NB4 (cell line): ENCODE measurements around the gene ITIH1.

ENCODE experiments used
- DNase-seq: peaks from one replicate; pipeline ENCODE4 v3.0.0; 2010; ENCODE audit warnings: low read depth
- H3K4me3 ChIP-seq: one replicate; pipeline ENCODE4 v1.5.1; 2011; ENCODE audit warnings: mild to moderate bottlenecking, low read depth, low read length, moderate library complexity
- CTCF ChIP-seq: IDR thresholded peaks from one replicate; pipeline ENCODE4 v1.5.1; 2012; ENCODE audit warnings: low read depth, low read length
- MYC ChIP-seq: IDR thresholded peaks from 2 replicates; pipeline ENCODE4 v1.6.1; 2011; ENCODE audit warnings: low read depth, low read length
- POLR2A ChIP-seq: IDR thresholded peaks from 2 replicates; pipeline ENCODE4 v1.6.1; 2011; ENCODE audit warnings: mild to moderate bottlenecking; ENCODE audit not compliant: insufficient read length; ENCODE audit errors: extremely low read depth
- TF ChIP-seq, protein P1 (sequence below): IDR thresholded peaks from 2 replicates; pipeline ENCODE4 v1.6.1; 2011; ENCODE audit warnings: low read depth, low read length

ITIH1 gene

DNA sequence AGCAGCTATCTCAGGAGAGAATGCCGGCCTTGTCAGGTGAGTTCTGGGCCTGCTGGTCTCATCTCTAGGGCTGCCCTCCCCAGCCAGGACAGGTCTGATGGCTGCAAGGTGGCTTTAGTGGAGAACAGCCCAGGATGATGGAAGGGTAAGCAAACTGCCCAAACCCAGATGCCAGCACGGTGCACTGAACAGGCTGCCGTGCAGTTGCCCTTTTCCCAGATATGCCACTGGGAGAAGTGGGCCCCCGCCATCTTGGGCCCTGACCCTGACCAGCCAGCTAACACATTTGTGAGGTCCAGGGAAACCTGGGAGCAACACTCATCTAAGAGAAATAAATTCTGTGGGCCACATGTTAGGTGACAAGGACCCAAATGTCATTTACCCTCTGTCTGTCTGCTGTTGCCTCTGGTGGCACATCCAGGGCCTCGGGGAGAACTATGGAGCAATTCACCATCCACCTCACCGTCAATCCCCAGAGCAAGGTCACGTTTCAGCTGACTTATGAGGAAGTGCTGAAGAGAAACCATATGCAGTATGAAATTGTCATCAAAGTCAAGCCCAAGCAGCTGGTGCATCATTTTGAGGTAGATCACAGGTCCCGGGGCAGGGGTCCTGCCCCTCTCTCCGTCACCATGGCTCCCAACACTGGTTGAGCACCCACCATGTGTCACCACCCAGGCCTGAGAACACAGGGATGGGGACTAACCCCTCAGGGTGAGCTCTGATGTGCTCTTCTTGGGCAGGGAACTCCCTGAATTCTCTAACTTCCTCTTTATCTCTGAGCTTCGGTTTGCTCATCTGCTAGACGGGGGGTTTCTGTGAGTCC lies 1.8 kb downstream of the ITIH1 start:
- DNase-seq: peak; percentile 75
- H3K4me3 ChIP-seq: no peak overlapping the region
- TF ChIP-seq POLR2A: no peak
- peak; percentile 65 for TF ChIP-seq MYC
- TF ChIP-seq CTCF: no peak
- TF ChIP-seq, protein P1, sequence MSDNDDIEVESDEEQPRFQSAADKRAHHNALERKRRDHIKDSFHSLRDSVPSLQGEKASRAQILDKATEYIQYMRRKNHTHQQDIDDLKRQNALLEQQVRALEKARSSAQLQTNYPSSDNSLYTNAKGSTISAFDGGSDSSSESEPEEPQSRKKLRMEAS: peak; percentile 75

DNA sequence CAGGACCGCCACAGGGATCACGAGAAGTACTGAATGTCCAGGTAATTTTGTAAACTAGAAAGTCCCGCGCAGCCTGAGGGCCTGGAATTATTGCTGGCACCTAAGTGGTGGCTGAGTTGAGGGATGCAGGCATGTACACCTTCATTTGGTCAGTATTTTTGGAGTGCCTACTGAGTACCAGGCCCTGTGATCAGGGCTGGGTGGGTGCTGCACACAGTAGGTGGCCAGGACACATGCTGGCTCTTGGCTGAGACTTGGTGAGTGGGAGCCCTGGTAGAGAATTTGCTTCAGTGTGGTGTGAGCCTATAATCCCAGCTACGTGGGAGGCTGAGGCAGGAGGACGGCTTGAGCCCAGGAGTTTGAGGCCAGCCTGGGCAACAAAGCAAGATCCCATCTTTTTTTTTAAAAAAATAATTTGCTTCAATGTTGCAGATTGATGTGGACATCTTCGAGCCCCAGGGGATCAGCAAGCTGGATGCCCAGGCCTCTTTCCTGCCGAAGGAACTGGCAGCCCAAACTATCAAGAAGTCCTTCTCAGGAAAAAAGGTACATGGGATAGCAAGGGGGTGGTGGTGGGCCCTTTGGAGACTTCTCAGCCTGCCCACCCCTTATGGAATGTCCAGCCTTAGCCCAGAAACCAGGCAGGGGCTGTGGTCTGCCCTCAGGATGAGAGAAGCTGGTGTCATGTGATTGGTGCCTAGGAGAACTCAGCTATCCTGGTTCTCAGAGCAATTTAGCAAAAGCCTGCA lies 2.6 kb downstream of the ITIH1 start:
- no peak for DNase-seq
- TF ChIP-seq, protein P1: no peak
- TF ChIP-seq POLR2A: no peak
- TF ChIP-seq MYC: no peak
- no peak for TF ChIP-seq CTCF
- no peak overlapping the region for H3K4me3 ChIP-seq

GRCh38 chr3:52781741-52782140 lies 4.3 kb downstream of the ITIH1 start:
- no peak for TF ChIP-seq MYC
- DNase-seq: no peak
- no peak overlapping the region for H3K4me3 ChIP-seq

DNA sequence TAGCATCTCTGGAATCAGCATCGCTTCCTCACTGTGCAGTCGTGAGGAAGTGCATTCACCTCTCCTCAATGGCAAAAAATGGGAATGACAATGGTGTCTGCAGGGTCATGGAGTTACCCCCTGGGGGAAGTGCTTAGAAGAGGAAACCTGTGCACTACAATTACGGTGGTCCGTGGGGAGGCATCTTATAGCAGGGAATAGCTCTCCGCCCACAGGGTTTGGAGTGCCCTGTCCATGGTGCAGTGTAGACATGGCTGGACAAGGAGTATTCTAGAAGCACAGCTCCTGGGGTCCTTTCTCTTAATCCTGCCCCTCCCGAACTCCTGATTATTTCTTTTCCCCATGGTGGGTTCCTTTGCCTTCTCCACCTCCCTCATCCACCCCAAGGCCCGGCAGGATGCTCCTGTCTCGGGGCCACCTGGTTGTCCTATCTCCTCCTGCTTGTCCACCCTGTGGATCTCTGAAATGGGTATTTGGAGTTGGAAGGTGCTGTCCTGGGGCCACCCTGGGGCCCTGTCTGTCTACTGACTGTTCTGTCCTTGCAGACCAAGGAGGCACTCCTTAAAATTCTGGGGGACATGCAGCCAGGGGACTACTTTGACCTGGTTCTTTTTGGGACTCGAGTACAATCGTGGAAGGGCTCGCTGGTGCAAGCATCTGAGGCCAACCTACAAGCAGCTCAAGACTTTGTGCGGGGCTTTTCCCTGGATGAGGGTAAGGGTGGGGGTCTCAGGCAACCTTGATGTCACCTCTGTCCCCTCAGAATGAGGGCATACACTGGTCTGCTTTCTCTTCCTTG lies 5.2 kb downstream of the ITIH1 start:
- H3K4me3 ChIP-seq: no peak overlapping the region
- no peak for TF ChIP-seq MYC
- TF ChIP-seq POLR2A: no peak
- TF ChIP-seq, protein P1: no peak
- TF ChIP-seq CTCF: no peak
- no peak for DNase-seq

DNA sequence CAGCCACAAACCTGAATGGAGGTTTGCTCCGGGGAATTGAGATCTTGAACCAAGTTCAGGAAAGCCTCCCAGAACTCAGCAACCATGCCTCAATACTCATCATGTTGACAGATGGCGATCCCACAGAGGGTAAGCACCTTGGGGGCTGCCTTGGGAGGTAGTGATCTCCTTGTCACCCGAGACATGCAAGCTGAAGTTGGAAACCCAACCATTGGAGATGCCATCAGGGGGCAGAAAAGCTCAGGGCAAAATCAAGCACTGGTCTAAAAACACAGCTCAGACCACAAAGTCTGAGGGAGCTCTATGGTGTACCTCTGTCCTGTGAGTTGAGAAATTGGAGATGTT lies 5.8 kb downstream of the ITIH1 start:
- TF ChIP-seq MYC (no peak), POLR2A (no peak), CTCF (no peak)
- TF ChIP-seq, protein P1: no peak
- no peak overlapping the region for H3K4me3 ChIP-seq
- peak; percentile 17 for DNase-seq

GRCh38 chr3:52784021-52784621 lies 6.7 kb downstream of the ITIH1 start:
- no peak for TF ChIP-seq POLR2A
- TF ChIP-seq, protein P1: no peak
- no peak overlapping the region for H3K4me3 ChIP-seq
- DNase-seq: no peak
